NCI-H446 (cell line): ENCODE results near the gene CYP2W1.
"Not testable (repeated sequence)": the region's sequence is repeated elsewhere in the genome, so short reads cannot be mapped to it uniquely, and the experiment has no call there.

Experiments
- DNase-seq, 2 experiments: peaks; one replicate each; lab custom pipeline; 2025; lab: John Stamatoyannopoulos, UW

CYP2W1 gene

DNA sequence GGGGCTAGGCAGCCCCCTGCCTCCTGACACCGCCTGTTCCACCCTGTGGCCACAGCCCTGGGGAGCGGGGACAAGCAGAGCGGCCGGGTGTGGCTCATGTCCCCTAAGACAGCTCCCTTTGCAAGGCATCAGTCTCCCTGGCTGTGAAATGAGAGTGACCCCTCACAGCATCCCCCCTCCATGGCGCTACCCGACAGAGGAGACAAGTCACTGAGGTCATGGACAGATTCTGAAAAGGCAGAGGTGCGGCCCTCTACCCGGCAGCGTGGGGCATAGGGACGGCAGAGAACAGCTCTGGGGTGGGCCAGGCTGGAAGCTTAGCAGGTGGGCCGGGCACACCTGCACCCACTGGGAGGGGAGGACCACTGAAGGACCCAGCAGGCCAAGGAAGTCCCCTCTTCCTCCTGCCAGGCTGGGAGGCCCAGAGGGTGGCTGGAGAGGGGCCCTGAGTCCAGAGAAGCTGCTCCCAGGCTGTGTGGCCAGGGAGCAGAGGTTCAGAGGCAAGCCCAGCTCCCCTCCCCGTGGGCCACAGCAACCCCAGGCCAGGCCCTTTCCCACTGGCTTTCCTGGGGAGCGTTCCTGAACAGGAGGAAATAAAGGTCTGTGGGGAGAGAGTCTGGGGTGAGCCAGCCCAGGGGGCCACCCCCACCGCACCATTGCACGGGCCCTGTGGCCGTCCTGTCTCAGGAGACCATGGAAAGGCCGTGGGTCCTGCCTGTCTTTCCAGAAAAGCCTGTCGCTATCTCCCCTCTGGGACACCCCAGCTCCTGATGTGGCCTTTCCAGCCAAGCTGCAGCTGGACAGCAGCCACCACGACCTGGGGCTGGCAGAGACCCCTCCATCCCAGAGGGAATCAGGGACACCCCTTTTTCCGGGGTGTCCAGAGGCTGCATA lies 30.2 kb upstream of the CYP2W1 start:
- no peak for DNase-seq

DNA sequence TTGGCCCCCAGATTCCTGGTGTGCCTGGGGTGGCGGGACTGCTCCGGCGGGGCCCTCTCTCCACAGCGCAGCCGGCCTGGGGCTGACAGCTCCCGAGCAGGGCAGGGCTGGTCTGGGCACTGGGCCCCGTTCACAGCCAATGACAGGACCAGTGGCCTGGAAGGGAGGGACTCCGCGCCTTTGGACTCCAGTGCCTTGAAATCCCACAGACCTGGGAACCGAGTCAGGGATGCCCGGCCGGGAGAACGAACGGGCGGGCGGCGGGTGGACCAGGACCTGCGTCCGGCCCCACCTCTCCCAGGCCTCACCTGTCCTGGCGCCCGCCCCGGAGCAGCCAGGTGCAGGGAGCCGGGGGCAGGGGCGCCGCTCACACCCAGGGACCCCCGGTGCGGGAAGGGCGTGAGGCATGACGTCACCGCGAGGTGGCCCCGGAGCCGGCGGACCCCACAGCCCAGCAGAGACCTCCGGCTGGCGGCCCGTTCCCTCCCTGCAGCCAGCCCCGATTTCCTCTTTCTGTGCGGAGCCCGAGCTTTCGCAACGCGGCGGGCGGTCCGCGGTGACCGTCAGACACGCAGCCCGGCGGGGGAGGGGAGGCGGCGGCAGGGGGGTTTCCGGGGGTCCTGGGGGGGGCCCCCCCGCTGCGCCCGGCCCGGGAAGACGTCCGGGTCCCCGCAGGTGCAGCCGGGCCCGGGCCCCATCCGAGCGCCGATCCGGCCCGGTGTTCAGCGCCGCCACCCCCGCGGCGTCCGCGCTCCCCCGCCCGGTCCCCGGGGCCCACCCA lies 29.2 kb upstream of the CYP2W1 start:
- DNase-seq, result no peak

DNA sequence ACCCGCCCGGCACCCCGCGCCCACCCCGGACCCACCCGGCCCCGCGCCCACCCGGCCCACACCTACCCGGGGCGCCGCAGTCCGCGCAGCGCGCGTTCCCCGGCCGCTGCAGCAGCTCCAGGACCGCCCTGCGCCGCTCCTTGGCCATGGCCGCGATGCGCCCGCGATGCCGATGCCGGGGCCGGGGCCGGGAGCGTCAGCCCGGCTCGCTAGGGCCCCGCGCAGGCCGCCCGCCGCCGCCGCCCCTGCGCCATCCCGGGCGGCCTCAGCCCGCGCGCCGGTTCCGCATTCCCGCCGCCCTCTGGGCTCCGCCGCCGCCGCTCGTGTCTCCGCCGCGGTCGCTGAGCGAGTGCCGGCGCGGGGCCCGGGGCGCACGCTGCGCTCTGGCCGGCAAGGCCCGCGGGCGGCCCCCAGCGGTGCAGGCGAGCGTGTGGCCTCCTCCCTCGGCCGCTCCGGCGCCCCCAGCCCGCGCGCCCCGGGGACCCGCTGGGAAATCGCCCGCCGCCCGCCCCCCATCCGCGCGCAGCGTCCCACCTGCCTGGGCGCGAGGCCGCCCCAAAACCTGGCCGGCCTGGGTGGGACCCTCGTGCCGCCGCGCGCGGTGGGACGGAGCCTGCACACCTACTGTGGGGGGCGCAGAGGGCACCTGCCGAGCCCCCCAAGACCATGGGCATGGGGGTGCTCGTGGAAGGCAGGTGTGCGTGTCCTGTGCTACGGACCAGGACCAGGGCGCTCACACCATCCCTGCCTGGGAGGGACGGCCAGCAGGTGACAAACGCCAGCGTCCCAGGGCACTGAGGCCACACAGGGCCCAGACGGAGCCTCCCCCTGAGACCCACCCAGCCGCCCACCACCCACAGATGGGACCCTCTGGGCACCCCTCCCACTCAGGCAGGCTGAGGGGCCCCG lies 28.4 kb upstream of the CYP2W1 start, which contains the start of gene ADAP1:
ADAP1 (minus strand) TSS at position 351 of the 909 bp plus-strand sequence; CDS start at position 148, 203 bp downstream.
- DNase-seq, result no peak

DNA sequence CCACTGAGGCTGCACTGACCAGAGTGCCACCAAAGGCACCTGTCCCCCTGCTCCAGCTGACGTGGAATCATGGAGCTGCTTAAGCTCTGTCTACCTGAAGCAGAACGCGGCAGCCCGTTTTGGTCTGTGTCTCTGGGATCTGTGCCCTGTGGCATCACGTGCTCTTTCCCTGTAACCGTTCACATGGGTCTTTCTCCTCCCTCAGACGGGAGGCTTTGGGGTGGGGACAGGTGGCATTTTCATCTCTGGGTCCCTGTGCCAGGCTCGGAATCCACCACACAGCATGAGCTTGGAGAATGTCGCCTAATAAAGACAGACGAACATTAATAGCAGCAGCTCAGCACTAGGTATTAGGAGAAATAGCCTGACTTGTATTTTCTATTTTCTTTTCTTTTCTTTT lies 26.9 kb upstream of the CYP2W1 start:
- no peak for DNase-seq

DNA sequence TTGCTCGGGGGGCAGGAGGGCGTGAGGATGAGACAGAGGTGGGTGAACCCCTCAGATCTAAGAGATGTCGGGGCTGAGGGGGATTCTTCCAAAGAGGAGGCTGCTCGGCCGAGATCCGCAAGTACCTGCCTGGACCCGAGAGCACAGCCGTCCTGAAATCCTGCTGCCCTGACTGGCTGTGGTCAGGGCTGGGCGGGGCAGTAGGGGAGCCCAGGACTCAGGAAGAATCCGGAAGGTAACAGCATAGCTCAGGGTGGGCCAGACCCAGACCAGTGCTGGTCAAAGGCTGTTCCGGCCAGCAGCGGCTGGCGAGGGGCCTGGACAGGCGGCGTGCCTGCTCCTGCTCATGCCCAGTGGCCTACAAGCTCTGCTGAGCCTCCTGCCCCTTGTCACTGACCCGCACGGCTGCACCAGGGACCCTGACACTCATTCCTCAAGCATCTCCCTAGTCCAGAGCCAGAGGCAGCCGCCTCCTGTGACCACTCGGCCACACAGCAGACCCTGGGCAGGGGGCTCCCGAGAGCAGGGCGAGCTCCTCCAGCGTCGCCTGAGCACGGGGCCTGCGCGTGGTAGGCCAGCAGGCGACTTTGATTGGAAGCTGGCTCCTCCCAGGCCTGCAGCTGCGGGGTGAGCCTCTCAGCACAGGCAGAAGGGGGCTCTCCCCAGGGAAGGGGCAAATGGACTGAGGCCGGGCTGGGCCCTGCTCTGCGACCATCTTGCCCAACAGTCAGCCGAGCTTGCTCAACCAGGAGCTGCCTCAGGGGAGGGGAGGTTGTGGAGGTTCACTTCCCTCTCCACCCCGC lies 25.4 kb upstream of the CYP2W1 start:
- no peak for DNase-seq

DNA sequence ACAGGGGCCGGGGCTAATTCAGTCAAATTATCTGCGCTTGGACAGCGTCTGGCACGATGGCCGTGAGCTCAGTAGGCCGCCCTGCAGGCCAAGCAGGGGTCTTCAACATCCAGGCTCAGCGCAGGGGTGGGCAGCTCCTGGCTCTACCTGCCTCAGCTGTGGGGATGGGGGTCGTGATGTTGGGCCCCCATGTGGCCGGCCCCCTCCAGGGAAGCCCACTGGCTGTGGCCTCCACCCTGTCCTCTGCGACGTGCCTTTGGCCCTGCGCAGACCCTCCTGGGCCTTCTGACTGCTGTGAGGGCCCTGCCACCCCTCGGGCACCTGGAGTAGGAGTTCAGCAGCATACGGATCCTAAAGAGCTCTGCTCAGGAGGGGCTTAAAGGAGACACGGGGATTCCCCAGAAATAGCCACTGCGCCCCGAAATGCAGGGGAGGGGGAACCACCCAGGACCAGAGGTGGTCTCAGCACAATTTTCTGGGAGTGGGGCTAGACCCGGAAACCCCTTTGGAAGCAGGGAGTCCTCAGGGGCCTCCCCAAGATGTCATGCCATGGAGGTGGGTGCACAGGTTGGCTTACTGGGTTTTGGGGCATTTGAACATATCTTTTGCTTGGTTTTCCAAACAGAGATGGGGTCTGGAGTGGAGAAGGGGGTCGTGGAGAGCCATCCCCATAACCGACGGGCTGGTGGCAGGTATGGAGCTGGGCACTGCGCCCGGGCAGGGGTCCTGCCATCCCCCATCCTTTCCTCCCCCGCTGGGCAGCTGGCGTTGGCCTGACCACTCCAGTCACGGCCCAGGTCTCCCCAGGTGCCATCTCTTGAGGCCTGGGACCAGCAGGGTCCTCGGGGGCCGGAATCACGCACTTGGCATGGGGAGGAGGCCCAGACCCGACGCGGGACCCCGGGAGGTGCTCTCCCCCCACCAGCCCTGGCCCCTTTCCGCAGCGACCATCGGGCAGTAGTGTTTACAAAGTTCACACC lies 24.5 kb upstream of the CYP2W1 start:
- DNase-seq, result no peak

DNA sequence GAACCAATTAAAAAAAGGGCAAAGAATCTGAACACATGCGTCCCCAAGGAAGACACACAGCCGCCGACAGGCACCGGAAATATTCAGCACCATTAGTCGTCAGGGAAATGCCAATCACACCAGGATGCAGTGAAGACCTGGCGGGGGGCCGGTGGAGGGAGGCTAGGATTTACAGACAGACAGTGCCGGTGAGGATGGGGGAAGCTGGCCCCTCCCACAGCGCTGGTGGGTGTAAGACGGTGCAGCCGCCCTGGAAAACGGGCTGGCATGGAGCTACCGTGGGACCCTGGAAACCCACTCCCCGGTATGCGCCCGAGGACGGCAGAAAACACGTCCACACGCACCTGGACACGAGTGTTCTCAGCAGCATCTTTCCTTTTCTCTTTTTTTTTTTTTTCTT lies 23.7 kb upstream of the CYP2W1 start:
- no peak for DNase-seq

DNA sequence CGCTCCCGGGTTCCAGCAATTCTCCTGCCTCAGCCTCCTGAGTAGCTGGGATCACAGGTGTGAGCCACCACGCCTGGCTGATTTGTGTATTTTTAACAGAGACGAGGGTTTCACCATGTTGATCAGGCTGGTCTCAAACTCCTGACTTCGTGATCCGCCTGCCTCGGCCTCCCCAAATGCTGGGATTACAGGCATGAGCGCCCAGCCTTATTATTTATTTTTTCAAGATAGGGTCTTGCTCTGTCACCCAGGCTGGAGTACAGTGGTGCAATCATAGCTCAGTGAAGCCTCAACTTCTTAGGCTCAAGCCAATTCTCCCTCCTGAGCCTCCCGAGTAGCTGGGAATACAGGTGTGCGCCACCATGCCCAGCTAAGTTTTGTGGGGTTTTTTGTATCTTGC lies 23.2 kb upstream of the CYP2W1 start:
- DNase-seq, result not testable (repeated sequence)

DNA sequence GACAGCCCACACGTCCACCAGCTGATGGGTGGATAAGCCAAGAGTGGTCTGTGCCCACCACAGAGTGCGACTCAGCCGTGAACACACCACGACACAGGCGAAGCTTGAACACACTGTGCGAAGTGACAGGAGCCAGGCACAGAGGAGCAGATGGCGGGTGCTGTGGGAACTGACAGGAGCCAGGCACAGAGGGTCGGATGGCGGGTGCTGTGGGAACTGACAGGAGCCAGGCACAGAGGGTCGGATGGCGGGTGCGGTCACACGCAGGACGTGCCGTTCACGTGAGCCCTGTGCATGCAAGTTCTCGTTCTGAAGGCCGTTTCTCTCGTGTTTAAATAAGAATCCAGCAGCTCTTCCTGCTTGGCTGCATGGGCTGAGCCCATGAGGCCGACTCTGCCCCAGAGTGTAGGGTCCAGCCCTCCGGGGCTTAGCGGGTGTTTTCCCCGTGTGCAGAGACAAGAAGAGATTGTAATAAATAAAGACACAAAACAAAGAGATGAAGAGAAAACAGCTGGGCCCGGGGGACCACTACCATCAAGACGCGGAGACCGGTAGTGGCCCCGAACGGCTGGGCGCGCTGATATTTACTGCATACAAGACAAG lies 22.6 kb upstream of the CYP2W1 start:
- DNase-seq, result no peak

DNA sequence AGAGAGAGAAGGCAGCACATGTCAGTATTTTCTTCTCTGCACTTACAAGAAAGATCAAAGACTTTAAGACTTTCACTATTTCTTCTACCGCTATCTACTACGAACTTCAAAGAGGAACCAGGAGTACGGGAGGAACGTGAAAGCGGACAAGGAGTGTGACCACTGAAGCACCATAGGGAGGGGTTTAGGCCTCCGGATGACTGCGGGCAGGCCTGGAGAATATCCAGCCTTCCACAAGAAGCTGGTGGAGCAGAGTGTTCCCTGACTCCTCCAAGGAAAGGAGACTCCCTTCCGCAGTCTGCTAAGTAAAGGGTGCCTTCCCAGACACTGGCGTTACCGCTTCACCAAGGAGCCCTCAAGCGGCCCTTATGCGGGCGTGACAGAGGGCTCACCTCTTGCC lies 22.0 kb upstream of the CYP2W1 start:
- DNase-seq, result not testable (repeated sequence)

DNA sequence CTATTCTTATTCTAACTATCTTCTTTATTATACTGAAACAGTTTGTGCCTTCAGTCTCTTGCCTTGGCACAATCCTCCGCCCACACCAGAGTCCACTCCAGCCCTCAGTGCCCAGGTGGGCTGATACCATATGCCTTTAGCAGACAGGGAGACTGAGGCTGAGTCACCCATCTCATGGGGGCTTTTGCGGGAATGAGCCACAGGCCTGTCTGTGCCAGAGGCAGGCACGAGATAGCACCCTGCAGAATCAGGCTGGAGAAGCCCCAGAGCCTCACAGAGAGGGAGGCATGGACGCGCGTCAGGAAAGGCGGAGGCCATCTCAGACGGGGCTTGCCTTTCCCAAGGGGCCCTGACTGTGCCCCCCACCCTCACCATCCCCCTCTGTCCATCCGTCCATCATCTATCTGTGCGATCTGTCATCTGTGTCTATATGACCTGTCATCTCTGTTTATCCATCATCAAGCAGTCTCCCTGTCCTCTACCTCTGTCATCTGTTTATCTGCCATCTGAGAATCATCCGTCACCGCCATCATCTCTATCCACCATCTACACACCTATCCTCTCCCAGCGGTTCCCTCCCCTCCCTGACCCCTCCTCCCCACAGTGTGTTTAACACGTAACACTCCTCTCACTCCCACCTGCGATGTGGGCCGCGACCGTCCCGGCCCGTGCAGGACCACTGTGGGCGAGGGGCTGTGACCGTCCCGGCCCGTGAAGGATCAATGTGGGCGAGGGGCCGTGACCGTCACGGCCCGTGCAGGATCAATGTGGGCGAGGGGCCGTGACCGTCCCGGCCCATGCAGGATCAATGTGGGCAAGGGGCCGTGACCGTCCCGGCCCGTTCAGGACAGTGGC lies 21.2 kb upstream of the CYP2W1 start:
- DNase-seq, result no peak

DNA sequence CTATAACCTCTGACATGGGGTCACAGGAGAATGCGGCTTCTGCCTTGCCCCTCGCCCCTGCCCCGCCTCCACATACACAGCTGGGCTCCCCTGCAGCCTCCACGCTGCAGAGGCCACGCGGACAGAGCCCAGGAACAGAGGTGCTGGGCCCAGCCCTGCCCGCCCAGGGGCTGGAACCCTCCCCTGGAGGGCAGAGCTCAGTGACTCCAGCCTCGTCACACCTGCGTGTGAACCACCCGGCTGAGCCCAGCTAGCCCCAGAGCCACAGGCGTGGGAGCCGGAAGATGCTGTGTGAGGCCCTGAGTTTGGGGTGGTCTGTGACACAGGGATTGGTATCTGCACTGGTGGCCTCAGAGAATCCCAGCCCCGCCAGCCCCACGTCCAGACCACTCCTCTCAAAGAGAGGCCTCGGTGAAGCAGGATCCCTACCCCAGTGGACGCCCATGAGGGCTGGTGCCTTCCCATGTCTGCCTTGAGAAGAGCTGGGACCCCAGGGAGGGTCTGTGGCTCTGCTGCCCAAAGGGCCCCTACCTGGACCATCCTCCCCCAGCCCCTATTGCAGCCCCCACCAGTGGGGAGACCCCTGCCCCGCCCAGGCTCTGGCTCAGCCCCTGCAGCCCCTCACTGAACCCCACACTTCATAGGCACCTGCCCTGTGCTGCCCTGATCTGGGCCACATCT lies 20.4 kb upstream of the CYP2W1 start:
- no peak for DNase-seq

DNA sequence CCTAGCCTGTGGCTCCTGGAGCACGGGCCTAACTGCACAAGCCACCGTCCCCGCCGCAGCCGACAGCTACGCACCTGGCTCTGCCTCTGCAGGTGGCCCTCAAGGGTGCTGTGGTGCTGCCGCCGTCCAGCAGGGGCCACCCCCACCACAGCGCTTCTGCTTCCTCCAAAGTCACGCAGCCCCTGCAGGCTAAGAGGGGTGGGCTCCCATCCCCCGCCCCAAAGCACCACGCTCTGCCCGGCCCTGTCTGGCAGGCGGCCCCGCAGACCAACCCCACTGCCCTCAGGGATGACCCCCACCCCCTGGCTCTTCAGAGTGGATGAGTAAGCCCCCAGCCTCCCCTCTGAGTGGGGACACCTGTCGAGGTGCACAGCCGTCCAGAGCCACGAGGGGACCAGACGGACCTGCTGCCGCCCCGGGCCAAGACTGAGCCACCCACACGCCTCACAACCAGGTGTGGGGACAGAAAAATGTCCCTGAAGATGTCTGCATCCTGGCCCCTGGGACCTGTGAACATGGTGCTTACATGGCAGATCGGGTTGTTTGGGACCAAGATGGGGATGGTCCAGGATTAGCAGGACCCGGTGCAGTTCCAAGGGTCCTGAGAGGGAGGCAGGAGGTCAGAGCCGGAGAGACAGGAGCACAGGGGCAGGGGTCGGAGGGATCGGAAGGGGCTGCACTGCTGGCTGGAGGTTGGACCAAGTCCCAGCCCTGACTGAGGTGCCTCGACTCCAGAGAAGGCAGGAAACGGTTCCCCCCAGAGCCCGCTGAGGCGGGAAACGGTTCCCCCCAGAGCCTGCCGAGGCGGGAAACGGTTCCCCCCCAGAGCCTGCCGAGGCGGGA lies 19.5 kb upstream of the CYP2W1 start:
- DNase-seq, result no peak

DNA sequence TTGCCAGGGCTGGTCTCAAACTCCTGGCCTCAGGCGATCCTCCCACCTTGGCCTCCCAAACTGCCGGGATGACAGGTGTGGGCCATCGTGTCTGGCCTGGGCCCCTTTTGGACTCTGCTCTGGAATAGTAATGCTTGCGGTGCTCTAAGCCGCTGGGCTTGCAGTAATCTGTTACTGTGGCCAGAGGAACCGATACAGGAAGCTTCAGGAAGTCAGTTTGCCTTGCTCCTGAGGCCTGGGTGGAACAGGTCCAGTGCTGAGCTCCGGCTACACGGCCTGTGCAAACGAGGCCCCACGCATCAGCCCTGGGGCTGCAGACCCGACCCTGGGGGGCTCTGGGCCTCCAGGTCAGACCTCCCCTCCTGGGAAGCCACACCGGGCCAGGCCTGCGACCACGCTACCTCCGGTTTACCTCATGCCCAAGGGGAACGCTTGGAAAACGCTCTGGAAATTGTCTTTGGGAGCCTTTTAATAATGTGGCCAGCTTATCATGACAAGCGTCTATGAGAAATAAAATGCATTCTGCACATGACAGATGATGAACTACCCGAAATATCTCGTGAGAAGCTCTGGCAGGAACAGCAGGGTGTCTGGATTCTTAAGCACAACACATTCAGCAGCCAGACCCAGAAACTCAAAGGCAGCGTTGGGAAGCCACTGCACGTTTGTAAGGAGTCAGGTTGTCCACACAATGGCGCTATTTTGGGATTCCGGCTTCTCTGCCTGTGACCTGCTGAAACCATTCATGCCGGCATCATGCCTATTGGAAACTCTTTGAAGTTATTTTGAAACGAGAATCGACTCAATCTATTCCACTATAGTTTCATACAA lies 18.4 kb upstream of the CYP2W1 start:
- DNase-seq, result no peak

DNA sequence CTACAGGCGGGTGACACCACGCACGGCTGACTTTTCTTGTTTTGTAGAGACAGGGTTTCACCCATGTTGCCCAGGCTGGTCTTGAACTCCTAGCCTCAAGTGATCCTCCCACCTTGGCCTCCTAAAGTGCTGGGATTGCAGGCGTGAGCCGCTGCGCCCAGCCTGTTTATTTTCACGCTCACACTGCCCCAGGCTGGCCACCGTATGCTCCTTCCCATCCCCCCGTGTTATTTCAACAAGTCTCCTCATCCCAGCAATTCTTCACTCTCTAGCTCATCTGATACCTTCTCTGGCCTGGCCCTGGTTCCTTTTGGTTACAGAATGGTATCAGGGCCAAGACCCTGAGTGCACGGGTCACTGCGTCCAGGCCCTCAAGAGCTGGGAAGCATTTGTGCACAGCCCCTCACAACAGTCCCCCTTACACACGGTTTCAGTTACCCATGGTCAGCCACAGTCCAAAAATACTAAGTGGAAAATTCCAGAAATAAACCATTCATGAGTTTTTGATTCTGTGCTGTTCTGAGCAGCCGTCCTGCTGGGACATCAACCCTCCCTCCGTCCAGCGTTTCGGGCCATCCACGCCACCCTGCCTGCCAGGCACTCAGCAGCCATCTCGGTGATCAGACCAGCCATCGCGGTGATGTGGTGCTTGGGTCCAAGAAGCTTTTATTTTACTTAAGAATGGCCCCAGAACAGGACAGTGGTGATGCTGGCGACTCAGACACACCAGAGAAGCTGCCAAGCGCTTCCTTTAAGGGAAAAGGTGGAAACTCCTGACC lies 16.5 kb upstream of the CYP2W1 start:
- DNase-seq, result no peak
